ENCODE results near the gene CFAP97.
A peak's percentile ranks its signal among the peaks of the same experiment; 100 is the strongest.
"Not testable (repeated sequence)": the region's sequence is repeated elsewhere in the genome, so short reads cannot be mapped to it uniquely, and the experiment has no call there.

The CFAP97 gene

GRCh38 chr4:185201977-185202962 lies 1.5 kb downstream of the CFAP97 start:
- DNase-seq (ENCODE audit: low read depth in 2 of 2): no peak

- DNase-seq (ENCODE audit: low read depth in 2 of 2): not testable (repeated sequence)
Observed at GRCh38 chr4:185198189-185198588, 5.6 kb downstream of the CFAP97 start.

GRCh38 chr4:185196437-185196836 lies 7.4 kb downstream of the CFAP97 start:
- DNase-seq (ENCODE audit: low read depth in 2 of 2): no peak

DNA sequence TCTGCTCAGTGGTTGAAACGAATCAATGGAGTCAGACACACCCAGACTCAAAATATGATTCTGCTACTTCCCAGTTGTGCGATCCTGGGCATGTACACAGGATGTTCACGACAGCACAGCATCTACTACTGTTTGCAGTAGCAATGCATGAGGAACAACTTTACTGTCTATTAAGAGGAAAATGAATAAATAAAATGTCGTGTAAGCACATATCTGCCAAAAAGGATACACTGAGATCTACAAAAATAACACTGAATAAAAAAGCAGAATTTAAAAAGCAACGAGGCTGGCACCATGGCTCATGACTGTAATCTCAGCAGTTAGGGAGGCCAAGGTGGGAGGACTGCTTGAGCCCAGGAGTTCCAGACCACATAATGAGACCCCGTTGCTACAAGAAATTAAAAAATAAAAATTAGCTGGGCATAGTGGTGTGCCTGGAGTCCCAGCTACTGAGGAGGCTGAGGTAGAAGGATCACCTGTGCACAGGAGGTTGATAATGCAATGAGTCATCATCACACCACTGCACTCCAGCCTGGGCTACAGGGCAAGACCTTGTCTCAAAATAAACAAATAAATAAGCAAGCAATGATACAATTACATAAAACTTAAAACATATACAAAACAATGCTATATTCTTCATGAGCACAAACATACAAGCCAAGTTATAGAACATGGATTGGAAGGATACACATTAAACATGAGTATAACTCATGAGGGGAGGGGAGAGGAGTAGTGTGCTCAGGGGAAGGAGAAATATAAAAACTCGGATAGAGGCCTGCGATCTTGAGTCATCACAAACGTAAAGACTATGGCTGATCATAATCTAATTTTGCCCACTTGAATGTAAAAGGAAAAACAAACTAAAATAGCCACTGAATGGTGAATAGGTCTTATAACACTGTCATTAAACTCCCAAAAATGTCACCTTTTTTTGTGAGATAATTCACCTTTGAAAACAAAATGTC lies 8.6 kb downstream of the CFAP97 start:
- DNase-seq (ENCODE audit: low read depth in 2 of 2): no peak

DNA sequence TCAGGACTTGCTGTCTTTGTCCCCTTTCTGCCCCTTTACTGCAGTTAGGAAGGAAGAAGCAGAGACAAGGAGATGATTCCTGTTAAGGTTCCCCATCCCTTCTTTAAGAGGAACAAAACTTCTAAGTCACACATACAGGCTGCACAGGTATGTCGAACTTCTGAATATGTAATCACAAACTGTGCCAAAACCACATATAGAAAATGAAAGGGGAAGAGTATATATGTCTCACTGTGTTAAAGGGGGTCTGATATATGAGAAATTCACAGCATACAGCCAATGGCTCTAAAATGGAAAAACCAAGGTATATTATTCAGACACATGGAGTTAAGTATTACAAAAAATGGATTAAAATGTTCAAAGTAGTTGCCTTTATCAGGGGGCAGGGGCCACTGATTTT lies 11.7 kb downstream of the CFAP97 start:
- no peak for DNase-seq (ENCODE audit: low read depth in 2 of 2)

DNA sequence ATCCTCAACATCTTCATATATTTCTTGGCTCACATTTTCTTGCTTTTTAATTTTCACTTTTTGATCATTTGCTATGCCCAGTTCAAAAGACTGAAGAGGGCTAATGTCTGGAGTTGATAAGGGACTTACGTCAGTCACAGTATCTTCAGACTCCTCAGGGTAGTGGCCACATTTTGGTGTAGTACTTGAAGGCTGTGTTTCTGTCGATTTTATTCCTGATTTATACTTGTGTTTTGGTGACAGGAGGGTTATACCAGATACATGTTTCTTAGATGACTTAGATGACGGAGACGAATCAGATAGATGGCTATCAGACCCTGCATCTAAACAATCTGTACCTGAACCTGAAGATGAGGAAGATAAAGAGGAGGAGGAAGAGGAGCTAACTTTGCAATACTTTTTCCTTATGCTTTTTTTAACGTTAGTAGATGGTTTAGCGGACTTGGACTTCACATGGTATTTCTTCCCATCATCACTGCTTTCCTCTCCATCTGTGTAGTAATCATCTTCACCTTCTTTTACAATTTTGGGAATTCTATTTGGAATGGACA lies 13.4 kb downstream of the CFAP97 start:
- DNase-seq (ENCODE audit: low read depth in 2 of 2): no peak

- DNase-seq (ENCODE audit: low read depth in 2 of 2): no peak
Observed at GRCh38 chr4:185189606-185190305, 14.0 kb downstream of the CFAP97 start.

DNA sequence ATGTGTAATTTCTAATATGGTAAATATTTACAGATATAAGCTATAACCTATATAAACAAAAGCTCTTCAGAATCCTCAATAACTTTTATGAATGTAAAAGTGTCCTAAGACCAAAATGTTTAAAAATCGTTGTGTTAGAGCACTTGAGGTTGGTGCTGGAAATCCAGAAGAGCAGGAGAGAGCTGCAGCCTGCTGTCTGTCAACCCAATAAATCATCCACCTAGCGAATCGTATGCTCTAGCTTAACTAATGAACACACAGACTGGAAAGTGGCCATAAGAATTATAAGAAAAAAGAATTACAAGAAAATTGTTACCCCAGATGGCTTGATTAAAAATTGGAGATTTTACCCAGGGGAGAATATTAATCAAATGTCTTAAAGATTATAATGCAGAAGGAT lies 17.0 kb downstream of the CFAP97 start:
- no peak for DNase-seq (ENCODE audit: low read depth in 2 of 2)

- peak; percentile 38 to 76 for DNase-seq (ENCODE audit: low read depth in 2 of 2)
Observed at GRCh38 chr4:185183622-185184281, 20.0 kb downstream of the CFAP97 start.

GRCh38 chr4:185182239-185182638 lies 21.6 kb downstream of the CFAP97 start:
- no peak for DNase-seq (ENCODE audit: low read depth in 2 of 2)

DNA sequence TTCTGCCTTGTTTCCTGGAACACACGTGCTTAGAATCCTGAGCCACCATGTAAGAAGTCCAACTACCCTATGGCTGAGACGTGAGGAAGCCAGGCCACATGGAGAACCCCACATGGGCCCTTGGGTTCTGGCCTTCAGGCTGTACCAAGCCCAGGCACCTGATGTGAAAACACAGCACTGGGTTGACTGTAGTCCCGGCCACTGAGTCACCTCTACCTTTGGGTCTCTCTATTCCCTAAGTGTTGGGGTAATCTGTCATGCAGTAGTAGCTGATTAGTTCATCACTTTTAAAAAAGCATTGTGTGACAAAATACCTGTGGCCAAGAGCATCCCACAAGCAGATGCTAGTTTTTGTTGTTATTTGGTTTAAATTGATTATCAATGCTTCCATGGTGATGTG lies 24.3 kb downstream of the CFAP97 start:
- DNase-seq (ENCODE audit: low read depth in 2 of 2): no peak

- DNase-seq (ENCODE audit: low read depth in 2 of 2): no peak
Observed at GRCh38 chr4:185171373-185172071, 32.3 kb downstream of the CFAP97 start.

DNA sequence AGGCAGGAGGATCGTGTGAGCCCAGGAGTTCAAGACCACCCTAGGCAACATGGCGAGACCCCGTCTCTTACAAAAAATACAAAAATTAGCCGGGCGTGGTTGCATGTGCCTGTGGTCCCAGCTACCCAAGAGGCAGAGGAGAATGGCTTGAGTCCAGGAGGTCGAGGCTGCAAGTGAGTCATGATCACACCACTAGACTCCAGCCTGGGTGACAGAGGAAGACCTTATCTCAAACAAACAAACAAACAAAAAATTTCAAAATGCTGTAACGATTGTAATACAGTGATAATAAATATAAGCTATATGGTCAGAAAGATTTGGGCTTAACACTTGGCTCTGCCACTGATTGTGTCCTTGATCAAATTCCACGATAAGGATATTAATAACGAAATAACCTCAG lies 36.6 kb downstream of the CFAP97 start:
- no peak for DNase-seq (ENCODE audit: low read depth in 2 of 2)

- no peak for DNase-seq (ENCODE audit: low read depth in 2 of 2)
Observed at GRCh38 chr4:185165605-185166063, 38.2 kb downstream of the CFAP97 start.

DNA sequence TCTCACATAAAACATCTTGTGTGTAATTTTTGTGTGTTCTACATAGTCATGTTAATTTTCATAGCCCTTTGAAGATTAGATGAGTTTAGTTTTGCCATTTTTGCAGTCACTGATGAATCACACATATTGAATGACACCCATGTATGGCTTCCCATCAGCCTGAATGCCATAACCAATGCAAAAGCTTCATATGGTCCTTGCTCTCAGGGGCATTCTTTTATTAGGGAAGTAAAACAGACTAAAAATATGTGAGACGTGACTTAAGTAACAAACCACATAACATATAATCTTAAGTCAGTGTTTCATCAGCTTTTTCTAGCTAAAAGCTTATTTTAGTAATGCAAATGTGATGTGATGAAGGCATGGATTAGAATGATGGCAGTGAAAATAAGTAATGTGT lies 52.5 kb downstream of the CFAP97 start:
- DNase-seq (ENCODE audit: low read depth in 2 of 2): no peak

DNA sequence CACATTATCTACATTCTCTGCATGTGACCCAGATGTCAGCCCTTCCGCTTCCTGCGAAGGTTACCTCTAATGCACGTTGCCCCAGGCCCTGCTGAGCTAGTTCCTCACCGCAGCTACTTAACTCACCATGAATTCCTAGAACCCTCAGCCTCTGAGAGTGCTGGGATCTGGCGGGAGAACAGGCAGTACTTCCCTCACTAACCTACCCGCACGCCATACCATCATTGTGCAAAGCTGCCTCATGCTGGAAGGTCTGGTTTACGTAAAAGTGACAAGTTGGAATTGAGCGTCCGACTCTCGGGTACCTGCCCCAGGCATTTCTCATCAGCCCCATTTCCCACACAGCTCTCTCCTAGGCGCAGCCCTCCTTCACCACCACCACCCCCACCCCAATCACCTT lies 54.4 kb downstream of the CFAP97 start:
- no peak for DNase-seq (ENCODE audit: low read depth in 2 of 2)

GRCh38 chr4:185145572-185145971 lies 58.2 kb downstream of the CFAP97 start:
- no peak for DNase-seq (ENCODE audit: low read depth in 2 of 2)

- no peak for DNase-seq (ENCODE audit: low read depth in 2 of 2)
Observed at GRCh38 chr4:185144601-185145240, 59.1 kb downstream of the CFAP97 start.

GRCh38 chr4:185143601-185143969 lies 60.2 kb downstream of the CFAP97 start:
- DNase-seq (ENCODE audit: low read depth in 2 of 2): peak in 1 of 2 donors; percentile 11

Measured in stimulated activated CD4-positive, alpha-beta T cell treated with anti-CD3 and anti-CD28 coated beads, Interleukin-1b, Interleukin-23, amount 100 ng/mL, for 4 hours (primary cell).